Subcutaneous abdominal adipose tissue (tissue), 5 donors: ENCODE measurements around the gene NFKBIL1.
"Not testable (repeated sequence)": the region's sequence is repeated elsewhere in the genome, so short reads cannot be mapped to it uniquely, and the experiment has no call there.

Experiments
- H3K27ac ChIP-seq: one replicate; pipeline ENCODE4 v1.7.0; 2013; ENCODE audit warnings: low read depth, mild to moderate bottlenecking, inconsistent platforms, low read length, moderate library complexity
- H3K27me3 ChIP-seq, 5 donors: one replicate each; pipeline ENCODE4 v1.7.0; 2013; ENCODE audit warnings: low read length in 5 of 5, inconsistent platforms in 1 of 5; ENCODE audit not compliant: control insufficient read depth in 5 of 5, insufficient read depth in 4 of 5
- H3K36me3 ChIP-seq, 5 donors: one replicate each; pipeline ENCODE4 v1.7.0; 2013; ENCODE audit warnings: low read length in 5 of 5; ENCODE audit not compliant: control insufficient read depth in 5 of 5, insufficient read depth in 5 of 5
- H3K4me1 ChIP-seq, 5 donors: one replicate each; pipeline ENCODE4 v1.7.0; 2013; ENCODE audit warnings: low read length in 5 of 5, mild to moderate bottlenecking in 3 of 5, moderate library complexity in 1 of 5; ENCODE audit not compliant: control insufficient read depth in 5 of 5, insufficient read depth in 5 of 5
- H3K4me3 ChIP-seq, 5 donors: one replicate each; pipeline ENCODE4 v1.7.0; 2013; ENCODE audit warnings: low read length in 5 of 5, low read depth in 1 of 5
- H3K9ac ChIP-seq, 5 donors: one replicate each; pipeline ENCODE4 v1.7.0; 2013; ENCODE audit warnings: low read length in 5 of 5, mild to moderate bottlenecking in 4 of 5, moderate library complexity in 3 of 5
- H3K9me3 ChIP-seq, 5 donors: one replicate each; pipeline ENCODE4 v1.7.0; 2013; ENCODE audit warnings: low read length in 5 of 5; ENCODE audit not compliant: control insufficient read depth in 5 of 5
- donor health status: healthy.
- donor health status: healthy.
- donor health status: healthy.
- donor health status: healthy.
- donor health status: healthy.

The NFKBIL1 gene

GRCh38 chr6:31546958-31547726 lies at the start of gene NFKBIL1:
Gene NFKBIL1 (plus strand): TSS chr6:31547608. CDS start chr6:31547695, 87 bp downstream.
- Histone ChIP-seq H3K9ac (peak within 1 kb of the TSS; percentile 12 to 78 (median 73)), H3K4me3 (peak within 1 kb of the TSS; percentile 45 to 68 (median 60)), H3K9me3 (no peaks in the 10 kb centered on the region), H3K27me3 (peaks cover 0 to 2% (median 0%) of the 10 kb centered on the region in 5 donors), H3K36me3 (peaks cover 4 to 28% (median 16%) of the 10 kb centered on the region in 5 donors), H3K27ac (peak within 1 kb of the TSS; percentile 83), H3K4me1 (peaks cover 9 to 33% (median 28%) of the 10 kb centered on the region in 5 donors)

- Histone ChIP-seq H3K4me1 (peaks cover 0 to 43% (median 28%) of the 10 kb centered on the region in 5 donors), H3K9me3 (no peaks in the 10 kb centered on the region), H3K9ac (no peak overlapping the region), H3K27me3 (peaks cover 0 to 8% (median 3%) of the 10 kb centered on the region in 5 donors), H3K27ac (no peak overlapping the region), H3K36me3 (no peaks in the 10 kb centered on the region), H3K4me3 (peak overlapping the region in 3 of 5 donors; percentile 35 to 73 (median 39))
Measured at GRCh38 chr6:31498748-31499147, 48.7 kb upstream of the NFKBIL1 start.

GRCh38 chr6:31499648-31500047 lies 47.8 kb upstream of the NFKBIL1 start:
- not testable (repeated sequence) for H3K27ac ChIP-seq, H3K9ac ChIP-seq, H3K36me3 ChIP-seq, H3K27me3 ChIP-seq, H3K9me3 ChIP-seq, H3K4me3 ChIP-seq
- peaks cover 0 to 36% (median 22%) of the 10 kb centered on the region in 5 donors for H3K4me1 ChIP-seq

- peaks cover 0 to 21% (median 5%) of the 10 kb centered on the region in 5 donors for H3K36me3 ChIP-seq
- no peak overlapping the region for H3K4me3 ChIP-seq
- no peaks in the 10 kb centered on the region for H3K9me3 ChIP-seq
- peaks cover 0 to 8% (median 4%) of the 10 kb centered on the region in 5 donors for H3K27me3 ChIP-seq
- H3K27ac ChIP-seq = no peak overlapping the region
- peaks cover 0 to 15% (median 10%) of the 10 kb centered on the region in 5 donors for H3K4me1 ChIP-seq
- H3K9ac ChIP-seq = no peak overlapping the region
Measured at GRCh38 chr6:31502586-31502985, 44.8 kb upstream of the NFKBIL1 start.

- not testable (repeated sequence) for H3K4me1 ChIP-seq, H3K27me3 ChIP-seq, H3K27ac ChIP-seq, H3K9ac ChIP-seq, H3K9me3 ChIP-seq, H3K4me3 ChIP-seq
- peaks cover 0 to 48% (median 14%) of the 10 kb centered on the region in 5 donors for H3K36me3 ChIP-seq
Measured at GRCh38 chr6:31509036-31509435, 38.4 kb upstream of the NFKBIL1 start.

GRCh38 chr6:31510007-31510406 lies 37.4 kb upstream of the NFKBIL1 start:
- no peak overlapping the region for H3K4me3 ChIP-seq
- no peak overlapping the region for H3K27ac ChIP-seq
- no peak overlapping the region for H3K9ac ChIP-seq
- no peaks in the 10 kb centered on the region for H3K4me1 ChIP-seq
- peaks cover 0 to 48% (median 14%) of the 10 kb centered on the region in 5 donors for H3K36me3 ChIP-seq
- H3K27me3 ChIP-seq = peaks cover 0 to 6% (median 0%) of the 10 kb centered on the region in 5 donors
- no peaks in the 10 kb centered on the region for H3K9me3 ChIP-seq

- Histone ChIP-seq H3K4me1 (peaks cover 0 to 7% (median 0%) of the 10 kb centered on the region in 5 donors), H3K9me3 (no peaks in the 10 kb centered on the region), H3K27me3 (peaks cover 0 to 4% (median 0%) of the 10 kb centered on the region in 5 donors), H3K4me3 (no peak overlapping the region), H3K27ac (no peak overlapping the region), H3K9ac (no peak overlapping the region), H3K36me3 (peaks cover 0 to 18% (median 8%) of the 10 kb centered on the region in 5 donors)
Measured at GRCh38 chr6:31513456-31514165, 33.8 kb upstream of the NFKBIL1 start.

- Histone ChIP-seq H3K36me3 (no peaks in the 10 kb centered on the region), H3K4me3 (no peak overlapping the region), H3K4me1 (no peaks in the 10 kb centered on the region), H3K27me3 (no peaks in the 10 kb centered on the region), H3K9me3 (no peaks in the 10 kb centered on the region), H3K9ac (no peak overlapping the region), H3K27ac (no peak overlapping the region)
Measured at GRCh38 chr6:31521835-31522234, 25.6 kb upstream of the NFKBIL1 start.

GRCh38 chr6:31525553-31525931 lies 21.9 kb upstream of the NFKBIL1 start:
- Histone ChIP-seq H3K36me3 (peaks cover 0 to 13% (median 11%) of the 10 kb centered on the region in 5 donors), H3K9ac (no peak overlapping the region), H3K9me3 (no peaks in the 10 kb centered on the region), H3K4me1 (no peaks in the 10 kb centered on the region), H3K27me3 (no peaks in the 10 kb centered on the region), H3K4me3 (no peak overlapping the region), H3K27ac (no peak overlapping the region)
